ENCODE data around the gene SLC22A17.

Gene SLC22A17

GRCh38 chr14:23361320-23361719, 8.6 kb upstream of the SLC22A17 start:
- no peak for DNase-seq

- no peak for DNase-seq
Observed at GRCh38 chr14:23360496-23360895, 7.8 kb upstream of the SLC22A17 start.

DNA sequence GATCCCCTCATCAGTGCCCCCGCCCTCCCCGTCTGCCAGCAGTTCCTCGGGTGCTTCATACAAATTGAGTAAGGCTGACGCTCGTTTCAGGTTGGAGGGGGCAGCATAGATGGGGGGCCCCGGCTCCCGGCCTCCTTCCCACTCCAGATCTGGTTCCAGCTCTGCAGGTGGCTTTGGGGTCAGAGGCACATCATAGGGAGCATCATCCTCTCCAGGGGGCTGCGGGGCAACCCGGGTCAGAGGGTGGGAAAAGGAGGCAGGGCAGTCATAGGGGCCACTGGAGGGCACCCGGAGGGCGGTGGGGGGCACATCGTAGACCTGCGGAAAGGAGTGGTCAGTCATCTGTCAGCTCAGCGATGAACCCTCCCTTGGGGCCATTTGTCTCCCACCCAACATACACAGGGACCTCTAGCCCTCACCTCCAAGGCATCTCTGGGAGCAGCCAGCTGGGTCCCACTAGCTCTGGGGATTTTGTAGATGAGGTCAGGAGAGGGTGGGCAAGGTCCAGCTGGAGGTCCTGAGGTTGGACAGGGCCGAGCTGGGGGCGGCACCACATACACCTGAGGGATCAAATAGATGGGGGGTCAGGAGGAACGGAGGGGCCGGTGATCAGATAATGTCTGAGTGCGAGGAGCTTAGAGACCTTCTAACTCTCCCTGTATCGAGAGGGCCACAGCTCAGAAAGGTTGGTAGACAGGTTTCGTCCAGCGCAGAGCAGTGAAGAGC, 7.2 kb upstream of the SLC22A17 start:
- DNase-seq: no peak

GRCh38 chr14:23359167-23359626, 6.5 kb upstream of the SLC22A17 start:
- no peak for DNase-seq

DNA sequence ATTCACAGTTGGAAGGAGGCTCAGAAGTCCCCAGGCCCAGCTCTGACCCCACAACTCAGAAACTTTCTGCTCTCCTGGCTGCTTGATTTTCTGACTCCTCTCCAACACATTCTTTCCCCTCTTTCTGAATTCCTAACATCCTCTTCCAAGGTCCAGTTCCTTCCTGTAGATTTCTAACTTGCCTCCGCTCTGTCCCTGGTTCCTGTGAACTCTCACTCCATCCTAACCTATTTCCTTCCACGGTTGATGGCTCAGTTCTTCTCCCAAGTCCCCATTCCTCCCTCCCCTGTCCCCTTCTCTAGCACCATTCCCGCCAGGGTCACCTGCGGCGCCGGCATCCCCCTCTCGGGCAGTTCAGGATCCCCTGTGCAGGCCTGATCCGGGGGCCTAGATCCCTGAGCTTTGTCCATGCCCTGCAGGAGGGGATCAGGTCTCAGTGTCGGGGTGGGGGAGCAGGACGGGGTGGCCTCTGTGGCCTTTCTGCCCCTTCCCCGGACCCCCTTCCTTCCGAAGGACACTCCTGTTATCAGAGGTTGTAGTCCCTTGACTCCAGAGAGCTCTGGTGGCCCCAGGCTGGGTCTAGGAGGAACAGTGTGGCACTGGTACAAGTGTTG, 6.0 kb upstream of the SLC22A17 start:
- no peak for DNase-seq

- DNase-seq: no peak
Observed at GRCh38 chr14:23358042-23358441, 5.4 kb upstream of the SLC22A17 start.

DNA sequence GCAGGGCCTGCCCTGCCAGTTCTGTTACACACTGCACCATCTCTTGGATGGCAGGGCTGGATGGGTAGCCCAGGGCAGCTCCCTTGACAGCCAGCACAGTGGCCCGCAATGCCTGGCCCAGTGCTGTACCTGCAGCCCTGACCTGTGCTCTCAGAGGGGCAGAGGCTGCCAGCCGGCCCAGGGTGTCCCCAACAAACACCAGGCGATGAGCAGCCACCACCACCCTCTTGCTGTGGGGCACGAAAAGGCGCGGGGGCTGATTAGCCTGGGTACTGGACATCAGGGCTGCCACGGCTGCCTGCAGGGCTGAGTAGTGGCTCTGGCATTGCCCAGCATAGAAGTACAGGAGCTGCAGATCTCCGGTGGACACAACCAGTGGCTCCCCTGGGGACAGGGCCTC, 4.6 kb upstream of the SLC22A17 start:
- DNase-seq: no peak

DNA sequence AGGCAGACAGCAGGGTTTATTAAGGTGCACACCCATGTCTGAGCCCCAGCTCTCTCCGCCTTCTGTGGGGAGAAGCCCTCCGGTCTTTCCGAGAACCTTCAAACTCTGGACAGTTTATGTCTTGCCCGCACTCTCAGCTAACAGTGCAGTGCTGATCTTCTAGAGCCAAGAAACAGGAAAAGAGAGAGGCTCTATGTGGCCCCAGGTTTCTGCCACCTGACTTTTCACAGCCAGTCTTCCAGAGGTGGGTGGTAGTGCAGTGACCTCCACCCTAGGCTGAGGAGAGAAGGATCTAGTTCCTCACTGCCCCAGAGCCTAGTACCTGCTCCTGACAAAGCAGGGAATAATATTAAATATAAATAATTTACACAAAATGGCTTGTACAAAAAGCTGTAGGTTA, 4.0 kb upstream of the SLC22A17 start:
- no peak for DNase-seq

- no peak for DNase-seq
Observed at GRCh38 chr14:23355871-23356435, 3.3 kb upstream of the SLC22A17 start.

DNA sequence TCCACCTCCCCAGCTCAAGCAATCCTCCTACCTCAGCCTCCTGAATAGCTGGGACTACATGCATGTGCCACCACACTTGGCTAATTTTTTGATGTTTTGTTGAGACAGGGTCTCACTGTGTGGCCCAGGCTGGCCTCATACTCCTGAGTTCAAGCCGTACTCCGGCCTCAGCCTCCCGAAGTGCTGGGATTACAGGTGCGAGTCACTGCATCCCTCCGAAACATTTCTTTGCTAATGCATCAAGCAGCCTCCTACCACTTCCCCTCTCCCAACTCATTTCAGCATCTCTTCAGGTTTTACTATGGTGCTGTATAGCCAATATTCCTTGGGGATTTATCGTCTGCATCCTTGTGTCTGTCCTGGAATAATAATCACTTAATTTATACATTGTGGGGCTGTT, 2.3 kb upstream of the SLC22A17 start:
- DNase-seq: no peak

- no peak for DNase-seq
Observed at GRCh38 chr14:23353433-23353780, 720 bp upstream of the SLC22A17 start.

DNA sequence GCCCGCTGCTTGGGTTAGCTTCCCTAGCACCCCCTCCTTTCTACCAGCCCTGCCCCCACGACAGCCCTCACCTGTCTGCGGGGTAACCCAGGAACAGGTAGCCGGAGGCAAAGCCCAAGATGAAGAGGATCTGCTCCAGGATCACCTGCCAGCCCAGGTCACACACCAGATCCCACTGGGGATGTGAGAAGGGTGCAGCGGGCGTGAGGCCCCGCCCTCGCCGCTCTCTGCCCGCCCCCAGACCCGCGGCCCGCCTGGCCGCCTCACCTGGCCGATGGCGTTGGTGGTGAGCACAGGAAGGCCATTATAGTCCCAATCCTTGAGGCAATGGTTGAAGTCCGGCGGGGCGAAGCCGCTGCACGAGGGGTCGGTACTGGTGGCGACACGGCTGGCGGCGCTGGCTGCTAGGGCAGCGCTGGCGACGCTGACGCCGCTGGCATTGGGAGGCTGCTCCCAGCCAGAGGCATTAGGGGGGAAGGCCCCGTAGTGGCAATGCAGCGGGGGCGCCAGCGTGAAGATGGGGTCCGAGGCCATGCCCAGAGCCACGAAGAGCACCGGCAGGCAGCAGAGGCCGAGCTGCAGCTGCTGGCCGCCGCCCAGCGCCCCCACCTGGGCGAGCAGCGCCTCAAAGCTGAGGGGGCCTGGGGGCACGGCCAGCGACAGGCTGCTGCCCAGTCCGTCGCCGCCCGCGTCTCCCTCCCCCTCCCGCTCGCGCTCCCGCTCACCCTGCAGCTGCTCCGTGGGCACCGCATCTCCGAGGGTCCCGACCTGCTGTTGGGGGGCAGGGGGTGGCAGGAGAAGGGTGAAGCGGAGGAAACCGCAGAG, 794 bp downstream of the SLC22A17 start:
- DNase-seq: peak; percentile 83

DNA sequence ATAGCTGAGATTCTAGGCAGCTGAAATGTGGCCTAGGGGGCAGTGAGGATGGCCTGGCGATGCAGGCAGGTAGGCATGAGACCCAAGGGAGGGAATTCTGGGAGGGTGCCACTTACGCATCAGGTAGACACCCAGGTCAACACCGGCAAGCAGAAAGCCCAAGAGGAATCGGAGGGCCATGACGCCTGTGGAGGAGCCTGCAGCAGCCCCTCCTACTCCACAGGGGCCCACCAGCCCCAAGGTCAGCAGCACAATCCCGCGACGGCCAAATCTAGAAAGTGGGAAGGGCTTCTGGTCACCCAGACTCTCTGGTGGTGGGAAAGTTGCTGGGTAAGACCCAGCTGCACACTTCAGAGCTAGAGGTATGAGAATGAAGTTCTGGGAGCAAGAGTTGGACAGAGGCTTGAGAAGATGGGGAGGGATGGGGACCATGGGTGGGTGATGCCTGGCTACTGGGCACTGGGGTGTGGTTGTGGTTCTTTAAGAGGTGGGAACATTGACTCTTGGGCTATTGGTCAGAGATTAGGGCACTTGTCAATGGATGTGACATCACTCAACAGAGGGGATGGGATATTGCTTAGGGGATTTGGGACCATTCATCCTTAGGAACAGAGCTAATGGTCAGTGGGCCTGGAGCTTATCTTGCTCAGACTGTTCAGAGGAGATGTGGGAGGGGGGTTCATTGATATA, 3.4 kb downstream of the SLC22A17 start:
- no peak for DNase-seq

DNA sequence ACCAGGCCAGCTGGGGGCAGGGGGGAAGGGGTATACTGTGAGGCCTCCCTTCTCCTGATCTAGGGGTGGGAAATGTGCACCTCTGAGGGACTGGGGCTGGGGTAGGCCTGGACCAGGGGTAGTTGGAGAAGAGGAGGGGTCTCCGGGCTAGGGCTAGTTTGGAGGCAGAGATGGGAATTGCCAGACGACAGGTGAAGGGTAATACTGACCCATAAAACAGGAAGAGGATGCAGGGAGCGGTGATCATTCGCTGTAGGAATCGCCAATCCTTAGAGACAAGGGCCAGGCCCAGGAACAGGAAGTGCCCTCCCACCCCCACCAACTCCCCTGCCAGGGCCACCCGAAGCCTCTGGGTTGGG, 4.4 kb downstream of the SLC22A17 start:
- DNase-seq: no peak

- DNase-seq: no peak
Observed at GRCh38 chr14:23347406-23348296, 5.0 kb downstream of the SLC22A17 start.

DNA sequence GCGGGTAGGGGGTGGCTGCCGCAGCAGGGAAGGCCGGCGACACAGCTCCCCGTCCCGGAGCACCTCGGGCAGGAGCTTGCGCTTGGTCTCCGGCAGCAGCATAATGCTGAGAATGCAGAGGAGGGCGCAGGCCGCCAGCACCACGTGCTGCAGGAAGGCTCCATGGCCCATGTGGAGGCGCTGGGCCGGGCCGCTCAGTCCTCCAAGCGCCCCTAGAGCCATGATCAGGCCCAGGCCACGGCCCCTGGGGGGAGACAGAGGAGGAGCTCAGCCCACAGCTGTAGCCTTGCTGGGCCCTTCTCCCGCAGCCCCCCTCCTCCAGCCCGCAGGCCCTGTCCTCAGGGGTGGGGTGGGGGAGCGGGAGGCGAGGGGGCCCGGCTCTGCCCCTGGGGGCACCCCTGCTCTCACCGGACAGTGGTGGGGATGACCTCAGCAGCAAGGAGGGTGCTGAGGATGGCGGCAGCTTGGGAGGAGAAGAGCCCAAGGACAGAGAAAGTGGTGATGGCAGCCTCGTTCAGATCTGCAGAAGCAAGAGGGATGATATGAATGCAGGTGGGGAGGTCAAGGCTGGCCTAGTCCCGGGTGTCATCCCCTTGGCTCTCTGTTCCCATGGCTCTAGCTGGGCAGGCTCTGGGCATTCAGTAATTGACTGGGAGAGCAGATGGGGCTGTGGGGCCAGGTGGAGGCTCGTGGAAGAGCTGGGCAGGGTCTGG, 5.8 kb downstream of the SLC22A17 start:
- DNase-seq: no peak

GRCh38 chr14:23345987-23346692, 6.5 kb downstream of the SLC22A17 start:
- DNase-seq: no peak

DNA sequence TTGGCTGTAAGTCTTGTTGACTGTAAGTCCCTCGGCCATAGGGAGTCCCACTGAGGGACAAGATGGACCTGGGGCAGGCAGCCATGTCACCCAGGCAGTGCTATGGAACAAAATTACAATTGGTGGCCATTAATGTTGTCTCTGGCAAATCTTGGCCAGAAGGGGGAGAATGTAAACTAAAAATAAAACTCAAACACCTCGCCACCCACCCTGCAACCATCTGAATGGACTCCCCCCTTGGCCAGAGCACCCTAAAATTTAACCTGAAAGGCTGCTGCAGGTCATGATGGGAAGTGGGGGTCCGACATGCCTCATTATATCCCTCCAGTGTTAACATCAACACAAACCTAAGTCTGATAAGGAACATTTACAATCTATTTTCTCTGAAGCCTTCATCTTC, 8.2 kb downstream of the SLC22A17 start:
- DNase-seq: no peak

DNA sequence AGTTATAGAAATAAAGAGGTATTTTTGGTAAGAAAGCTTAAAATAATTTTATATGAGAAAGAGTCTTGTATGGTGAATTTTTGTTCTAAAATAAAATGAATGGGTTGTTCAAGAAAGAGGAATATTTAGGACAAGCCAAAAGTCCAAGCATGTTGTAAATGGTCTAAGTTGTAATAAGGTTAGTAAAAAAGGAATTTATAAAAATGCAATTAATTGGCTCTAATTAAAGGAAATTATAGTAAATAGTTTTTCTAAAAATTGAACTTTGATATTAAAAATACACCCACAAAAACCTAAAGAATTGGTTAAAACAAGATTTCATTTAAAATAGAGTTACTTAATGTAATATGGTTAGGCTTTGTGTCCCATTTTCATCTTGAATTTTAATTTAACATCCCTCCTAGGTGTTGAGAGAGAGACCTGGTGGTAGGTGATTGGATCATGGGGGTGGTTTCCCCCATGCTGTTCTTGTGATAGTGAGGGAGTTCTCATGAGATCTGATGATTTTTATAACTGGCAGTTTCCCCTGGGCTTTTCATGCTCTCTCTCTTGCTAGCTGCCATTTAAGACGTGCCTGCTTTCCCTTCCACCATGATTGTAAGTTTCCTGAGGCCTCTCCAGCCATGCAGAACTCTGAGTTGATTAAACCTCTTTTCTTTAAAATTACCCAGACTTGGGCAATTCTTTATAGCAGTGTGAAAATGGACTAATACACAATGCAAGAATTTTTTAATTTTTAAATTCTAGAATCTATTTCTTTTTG, 13.0 kb downstream of the SLC22A17 start:
- DNase-seq: no peak

DNA sequence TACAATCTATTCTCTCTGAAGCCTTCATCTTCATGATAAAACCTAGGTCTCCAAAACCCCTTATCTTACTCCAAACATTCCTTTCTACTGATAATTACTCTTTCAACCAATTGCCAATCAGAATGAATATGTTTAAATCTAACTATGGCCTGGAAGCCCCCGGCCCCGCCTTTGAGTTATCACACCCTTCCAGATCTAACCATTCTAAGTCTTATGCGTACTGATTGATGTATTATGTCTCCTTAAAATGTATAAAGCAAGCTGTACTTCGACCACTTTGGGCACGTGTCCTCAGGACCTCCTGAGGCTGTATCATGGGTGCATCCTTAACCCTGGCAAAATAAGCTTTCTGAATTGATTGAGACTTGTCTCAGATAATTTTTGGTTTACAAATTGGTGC, 17.1 kb downstream of the SLC22A17 start:
- no peak for DNase-seq
